T-cell (primary cell): ENCODE measurements around the gene TCF23. TPM values are rescaled to one million over a fixed set of nuclear protein-coding genes. Genes with fewer than 3 reads are reported as not detected.

Source experiments
- ATAC-seq, 4 experiments: fragments of 200-7000 bp in 3 of 4; fragments of 150-1000 bp in 1 of 4; cut with Tn5 transposase; replicated peaks in 1 of 4; 1 replicate in 3 of 4; 2 replicates in 1 of 4; pipeline ENCODE4 v1.10.0; 2021; ENCODE audit warnings: moderate library complexity in 3 of 4, mild to moderate bottlenecking in 2 of 4, moderate number of reproducible peaks in 1 of 4
- CTCF ChIA-PET, 2 donors: fragments of 300-600 bp; sonication (Branson Sonifier 250); formaldehyde crosslinking; loops; one replicate each; lab custom pipeline; 2022; ENCODE audit warnings: antibody characterized with exemption in 2 of 2; lab: Charles Lee
- POLR2A ChIA-PET, 2 donors: fragments of 300-600 bp; sonication (Branson Sonifier 250); formaldehyde crosslinking; loops; one replicate each; lab custom pipeline; 2022; ENCODE audit warnings: antibody characterized with exemption in 2 of 2; lab: Charles Lee
- DNase-seq, 35 experiments: peaks; one replicate each; pipeline versions ENCODE4 v3.0.0 to v3.0.0-alpha.2; 2013 to 2023
- H3K27ac ChIP-seq: one replicate; pipeline ENCODE4 v1.5.1; 2013; ENCODE audit warnings: low read length
- H3K27me3 ChIP-seq, 2 experiments: replicated peaks in 1 of 2; 1 replicate in 1 of 2; 2 replicates in 1 of 2; pipeline versions ENCODE4 v1.6.1 to v1.7.0; 2013; ENCODE audit warnings: low read length in 1 of 2, mixed read lengths in 1 of 2; ENCODE audit not compliant: control insufficient read depth in 2 of 2, insufficient read depth in 2 of 2; ENCODE audit errors: extremely low read depth in 1 of 2
- H3K36me3 ChIP-seq, 2 donors: 1 replicate in 1 of 2; 2 replicates in 1 of 2; pipeline versions ENCODE4 v1.6.1 to v1.7.0; 2013; ENCODE audit warnings: low read length in 1 of 2; ENCODE audit not compliant: control insufficient read depth in 2 of 2, insufficient read depth in 1 of 2; ENCODE audit errors: extremely low read depth in 1 of 2
- H3K4me1 ChIP-seq, 2 experiments: 1 replicate in 1 of 2; 2 replicates in 1 of 2; pipeline versions ENCODE4 v1.6.1 to v1.7.0; 2013; ENCODE audit warnings: low read length in 2 of 2, mixed read lengths in 1 of 2; ENCODE audit not compliant: insufficient read depth in 2 of 2, control insufficient read depth in 1 of 2; ENCODE audit errors: extremely low read depth in 1 of 2
- H3K4me3 ChIP-seq, 2 donors: 1 replicate in 1 of 2; 2 replicates in 1 of 2; pipeline versions ENCODE4 v1.5.1 to v1.7.0; 2013; ENCODE audit warnings: mild to moderate bottlenecking in 2 of 2, low read length in 1 of 2, moderate library complexity in 1 of 2; ENCODE audit not compliant: control insufficient read depth in 1 of 2; ENCODE audit errors: extremely low read depth in 1 of 2
- H3K9me3 ChIP-seq: 2 replicates; pipeline ENCODE4 v1.7.0; 2013
- H3K27ac Mint-ChIP-seq, 2 donors: one replicate each; pipeline ENCODE4 v1.8.0; 2020 to 2021; ENCODE audit warnings: mild to moderate bottlenecking in 2 of 2, mixed read lengths in 2 of 2
- H3K27me3 Mint-ChIP-seq, 2 donors: one replicate each; pipeline ENCODE4 v1.8.0; 2021 to 2022; ENCODE audit warnings: mixed read lengths in 2 of 2
- H3K36me3 Mint-ChIP-seq: one replicate; pipeline ENCODE4 v1.8.0; 2021; ENCODE audit warnings: mixed read lengths
- H3K4me1 Mint-ChIP-seq, 3 donors: one replicate each; pipeline ENCODE4 v1.8.0; 2020 to 2022; ENCODE audit warnings: mixed read lengths in 3 of 3, mild to moderate bottlenecking in 1 of 3
- H3K4me3 Mint-ChIP-seq, 3 donors: one replicate each; pipeline ENCODE4 v1.8.0; 2020 to 2022; ENCODE audit warnings: mild to moderate bottlenecking in 3 of 3, mixed read lengths in 3 of 3, moderate library complexity in 3 of 3
- H3K9me3 Mint-ChIP-seq, 3 donors: one replicate each; pipeline ENCODE4 v1.8.0; 2020 to 2022; ENCODE audit warnings: mixed read lengths in 3 of 3
- WGBS: methylation state at CpG from one replicate; pipeline ENCODE4 v1.1.5; 2013; ENCODE audit warnings: missing lambda C conversion rate; ENCODE audit not compliant: insufficient coverage; 5-methylcytosine and 5-hydroxymethylcytosine counted together
- total RNA-seq, 35 experiments: library from RNA in 6 of 35; stranded (reverse) in 6 of 35; fragments of 120-200 nt in 1 of 35; gene quantifications; one replicate each; pipeline versions ENCODE4 v1.2.1 to v1.2.4 and lab custom pipeline; 2013 to 2026

The TCF23 gene
- total RNA-seq, 5 donors from 2014 or later (not counting 1 experiment from before 2014, with no cell fraction given): not detected

DNA sequence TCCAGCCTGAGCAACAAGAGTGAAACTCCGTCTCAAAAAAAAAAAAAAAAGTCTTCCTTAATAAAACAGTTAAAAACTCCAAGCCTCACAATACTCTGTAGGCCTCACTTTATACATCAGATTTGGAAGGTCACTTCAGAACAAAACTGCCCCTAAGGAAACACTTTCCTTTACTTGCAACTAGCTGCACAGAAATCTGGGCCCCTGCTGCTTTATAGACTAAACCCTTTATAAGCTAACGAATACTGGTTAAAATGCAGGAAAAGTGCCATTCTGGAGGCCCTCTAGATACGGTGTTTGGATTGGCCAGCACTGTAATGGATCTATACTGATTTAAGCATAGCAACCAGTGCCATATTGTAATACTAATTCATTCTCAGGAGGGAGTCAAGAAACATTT lies 23.7 kb upstream of the TCF23 start:
- Histone ChIP-seq H3K9me3 (no peaks in the 10 kb centered on the region), H3K27ac (no peak overlapping the region), H3K4me3 (no peak overlapping the region), H3K36me3 (peaks cover 0 to 5% of the 10 kb centered on the region in 2 donors), H3K27me3 (peaks cover 0 to 4% of the 10 kb centered on the region in 2 experiments), H3K4me1 (peaks cover 2 to 14% of the 10 kb centered on the region in 2 experiments)
- Mint-ChIP-seq H3K27ac (no peak overlapping the region), H3K36me3 (no peaks in the 10 kb centered on the region), H3K4me3 (peak overlapping the region in 2 of 3 donors; percentile 60 to 95), H3K9me3 (no peaks in the 10 kb centered on the region), H3K27me3 (peaks cover 2 to 4% of the 10 kb centered on the region in 2 donors), H3K4me1 (peaks cover 10 to 13% (median 11%) of the 10 kb centered on the region in 3 donors)
- no peak for ATAC-seq
- ChIA-PET POLR2A (interaction anchor here in 1 of 2 donors (1.2 kb wide), 1 partner anchor 9 kb away, joined by 5 read pairs; no protein-coding TSS in a partner anchor), CTCF (interaction anchor here (0.6 kb wide), 2 partner anchors 36 to 348 kb away, joined by 3 read pairs; no protein-coding TSS in a partner anchor)
- no peak for DNase-seq
- WGBS: 60% methylated on average over 1 of the region's 3 CpGs

DNA sequence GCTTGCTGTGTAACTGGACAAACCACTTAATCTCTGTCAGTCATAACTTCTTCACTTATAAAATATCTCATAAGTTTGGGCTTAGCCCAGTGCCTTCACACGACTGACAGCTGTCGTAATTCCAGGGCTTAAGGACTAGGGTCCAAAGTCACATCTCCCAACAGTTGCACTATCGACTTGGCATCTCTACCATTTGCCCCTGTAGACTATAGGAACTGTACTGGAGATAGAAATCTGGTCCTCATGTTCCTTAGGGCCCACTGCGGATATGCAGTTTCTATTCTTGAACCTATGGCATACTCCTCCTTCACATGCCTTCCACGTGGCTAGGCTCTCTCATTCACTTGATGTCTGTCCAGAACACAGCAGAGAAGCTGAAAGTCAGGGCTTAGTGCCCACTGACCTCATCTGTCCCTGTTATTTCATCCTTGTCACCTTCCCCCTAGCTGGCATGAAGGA lies 22.5 kb upstream of the TCF23 start:
- H3K36me3 Mint-ChIP-seq: peaks cover 6% of the 10 kb centered on the region
- ChIA-PET POLR2A (no interaction called here), CTCF (interaction anchor here in 1 of 2 donors (0.6 kb wide), 1 partner anchor 38 kb away, joined by 3 read pairs; no protein-coding TSS in a partner anchor)
- H3K4me3 ChIP-seq: no peak overlapping the region
- WGBS: 50% methylated on average over 1 of the region's 5 CpGs
- no peak for ATAC-seq
- H3K27ac ChIP-seq: no peak overlapping the region
- no peak overlapping the region for H3K4me3 Mint-ChIP-seq
- peaks cover 2 to 14% of the 10 kb centered on the region in 2 experiments for H3K4me1 ChIP-seq
- H3K27me3 ChIP-seq: no peaks in the 10 kb centered on the region
- peaks cover 6 to 17% of the 10 kb centered on the region in 2 donors for H3K36me3 ChIP-seq
- no peaks in the 10 kb centered on the region for H3K9me3 ChIP-seq
- H3K27ac Mint-ChIP-seq: no peak overlapping the region
- no peaks in the 10 kb centered on the region for H3K9me3 Mint-ChIP-seq
- no peak for DNase-seq
- no peaks in the 10 kb centered on the region for H3K27me3 Mint-ChIP-seq
- H3K4me1 Mint-ChIP-seq: peaks cover 13 to 16% (median 15%) of the 10 kb centered on the region in 3 donors

DNA sequence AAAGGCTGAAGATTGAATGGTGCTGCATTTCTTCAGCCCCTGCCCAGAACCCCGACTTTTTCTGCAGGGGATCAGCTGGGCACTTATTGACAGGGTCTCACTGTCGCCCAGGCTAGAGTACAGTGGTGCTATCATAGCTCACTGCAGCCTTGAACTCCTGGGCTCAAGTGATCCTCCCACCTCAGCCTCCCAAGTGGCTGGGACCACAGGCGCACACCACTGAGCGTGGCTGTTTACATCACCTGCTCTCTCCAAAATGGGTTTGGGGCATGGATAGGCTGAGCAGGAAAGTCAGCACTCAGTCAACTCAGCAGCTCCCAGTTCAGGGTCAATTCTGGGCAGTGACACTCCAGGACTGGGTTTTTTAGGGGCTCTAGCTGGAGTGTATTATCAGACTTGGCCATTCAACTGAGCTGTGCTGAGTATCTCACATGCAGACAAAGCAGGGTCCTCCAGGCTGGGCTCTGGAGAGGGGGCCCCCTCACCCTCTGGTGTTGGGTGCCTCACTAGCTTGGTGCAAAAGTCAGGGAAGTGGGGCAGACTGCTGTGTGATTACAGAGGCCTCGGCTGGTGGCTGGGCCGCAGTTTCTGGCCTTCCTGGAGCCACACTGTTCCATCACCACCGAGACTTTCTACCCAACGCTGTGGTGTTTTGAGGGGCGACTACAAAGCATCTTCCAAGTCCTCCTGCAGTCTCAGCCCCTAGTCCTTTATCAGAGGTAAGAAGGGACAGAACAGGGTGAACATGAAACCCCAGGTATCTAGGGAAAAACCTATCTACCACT lies 20.7 kb upstream of the TCF23 start:
- Histone ChIP-seq H3K4me1 (peaks cover 5 to 17% of the 10 kb centered on the region in 2 experiments), H3K27me3 (no peaks in the 10 kb centered on the region), H3K36me3 (peaks cover 24 to 34% of the 10 kb centered on the region in 2 donors), H3K9me3 (no peaks in the 10 kb centered on the region), H3K4me3 (no peak overlapping the region), H3K27ac (no peak overlapping the region)
- no peak for DNase-seq
- no peak overlapping the region for H3K4me3 Mint-ChIP-seq
- H3K36me3 Mint-ChIP-seq: peaks cover 12% of the 10 kb centered on the region
- ATAC-seq: no peak
- peaks cover 17 to 23% (median 20%) of the 10 kb centered on the region in 3 donors for H3K4me1 Mint-ChIP-seq
- 90% methylated on average over 6 of the region's 9 CpGs for WGBS
- ChIA-PET CTCF (no interaction called here), POLR2A (no interaction called here)
- peak overlapping the region in 1 of 2 donors; percentile 34 for H3K27ac Mint-ChIP-seq
- H3K27me3 Mint-ChIP-seq: no peaks in the 10 kb centered on the region
- H3K9me3 Mint-ChIP-seq: no peaks in the 10 kb centered on the region

DNA sequence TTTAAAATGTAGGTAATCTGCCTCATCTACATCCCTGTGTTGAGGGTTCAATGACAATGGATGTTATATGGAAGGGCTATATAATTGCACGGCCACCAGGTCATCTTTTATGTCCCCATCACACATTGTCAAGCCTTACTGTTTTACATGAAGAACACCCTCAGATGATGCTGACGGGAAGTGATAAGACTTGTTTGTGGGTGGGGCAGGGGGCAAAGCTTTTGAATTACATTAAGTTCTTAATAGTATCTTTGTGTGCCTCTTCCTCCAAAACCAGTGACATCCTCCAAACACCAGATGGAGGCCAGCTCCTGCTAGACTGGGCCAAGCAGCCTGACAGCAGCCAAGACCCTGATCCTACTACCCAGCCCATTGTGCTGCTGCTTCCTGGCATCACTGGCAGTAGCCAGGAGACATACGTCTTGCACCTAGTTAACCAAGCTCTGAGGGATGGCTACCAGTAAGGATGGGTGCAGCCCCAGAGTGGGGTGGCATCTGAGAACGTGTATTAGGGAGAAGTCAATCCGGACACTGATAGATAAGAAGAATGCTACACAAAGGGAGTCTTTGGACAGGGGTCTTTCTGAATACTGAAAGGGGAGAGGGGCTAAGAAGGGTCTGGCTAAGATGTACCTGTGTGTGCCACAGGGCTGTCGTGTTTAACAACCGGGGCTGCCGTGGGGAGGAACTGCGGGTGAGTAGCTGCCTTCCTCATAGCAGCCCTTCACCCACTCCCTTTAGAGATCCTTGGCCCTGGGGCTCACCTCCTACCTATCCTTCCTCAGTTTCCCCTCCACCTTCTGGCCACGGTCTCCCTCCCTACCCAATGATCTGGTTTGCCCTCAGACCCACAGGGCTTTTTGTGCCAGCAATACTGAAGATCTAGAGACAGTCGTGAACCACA lies 19.9 kb upstream of the TCF23 start:
- H3K27ac Mint-ChIP-seq: peak overlapping the region in 1 of 2 donors; percentile 31
- no peak overlapping the region for H3K4me3 ChIP-seq
- H3K27ac ChIP-seq: no peak overlapping the region
- H3K9me3 Mint-ChIP-seq: no peaks in the 10 kb centered on the region
- peaks cover 13% of the 10 kb centered on the region for H3K36me3 Mint-ChIP-seq
- peaks cover 20 to 26% (median 22%) of the 10 kb centered on the region in 3 donors for H3K4me1 Mint-ChIP-seq
- ChIA-PET POLR2A (no interaction called here), CTCF (no interaction called here)
- 89% methylated on average over 4 of the region's 11 CpGs for WGBS
- no peak for ATAC-seq
- DNase-seq: no peak
- H3K4me1 ChIP-seq: peaks cover 9 to 19% of the 10 kb centered on the region in 2 experiments
- H3K36me3 ChIP-seq: peaks cover 24 to 34% of the 10 kb centered on the region in 2 donors
- no peaks in the 10 kb centered on the region for H3K9me3 ChIP-seq
- H3K27me3 ChIP-seq: no peaks in the 10 kb centered on the region
- H3K27me3 Mint-ChIP-seq: no peaks in the 10 kb centered on the region
- H3K4me3 Mint-ChIP-seq: no peak overlapping the region

DNA sequence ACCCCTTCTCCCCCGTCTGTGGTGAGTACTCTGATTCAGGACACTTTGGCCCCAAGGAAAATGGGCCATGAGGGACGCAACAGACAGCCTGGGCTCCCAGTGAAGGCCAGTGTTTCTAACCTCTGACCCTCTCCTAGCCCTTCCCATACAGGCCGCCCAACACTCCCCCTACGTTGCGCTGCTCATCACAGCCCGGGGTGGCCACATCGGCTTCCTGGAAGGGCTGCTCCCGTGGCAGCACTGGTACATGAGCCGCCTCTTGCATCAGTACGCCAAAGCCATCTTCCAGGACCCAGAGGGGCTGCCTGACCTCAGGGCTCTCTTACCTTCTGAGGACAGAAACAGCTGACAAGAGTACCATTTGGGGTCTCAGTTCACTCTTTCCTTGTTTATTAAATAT lies 18.4 kb upstream of the TCF23 start:
- ChIA-PET POLR2A (no interaction called here), CTCF (no interaction called here)
- Mint-ChIP-seq H3K9me3 (no peaks in the 10 kb centered on the region), H3K4me3 (no peak overlapping the region), H3K4me1 (peaks cover 25 to 31% (median 31%) of the 10 kb centered on the region in 3 donors), H3K27me3 (no peaks in the 10 kb centered on the region), H3K27ac (no peak overlapping the region), H3K36me3 (peaks cover 13% of the 10 kb centered on the region)
- peaks cover 9 to 26% of the 10 kb centered on the region in 2 experiments for H3K4me1 ChIP-seq
- H3K27me3 ChIP-seq: no peaks in the 10 kb centered on the region
- H3K9me3 ChIP-seq: no peaks in the 10 kb centered on the region
- peaks cover 24 to 34% of the 10 kb centered on the region in 2 donors for H3K36me3 ChIP-seq
- no peak overlapping the region for H3K27ac ChIP-seq
- H3K4me3 ChIP-seq: no peak overlapping the region
- DNase-seq: no peak
- no peak for ATAC-seq
- WGBS: 90% methylated on average over 10 of the region's 10 CpGs

DNA sequence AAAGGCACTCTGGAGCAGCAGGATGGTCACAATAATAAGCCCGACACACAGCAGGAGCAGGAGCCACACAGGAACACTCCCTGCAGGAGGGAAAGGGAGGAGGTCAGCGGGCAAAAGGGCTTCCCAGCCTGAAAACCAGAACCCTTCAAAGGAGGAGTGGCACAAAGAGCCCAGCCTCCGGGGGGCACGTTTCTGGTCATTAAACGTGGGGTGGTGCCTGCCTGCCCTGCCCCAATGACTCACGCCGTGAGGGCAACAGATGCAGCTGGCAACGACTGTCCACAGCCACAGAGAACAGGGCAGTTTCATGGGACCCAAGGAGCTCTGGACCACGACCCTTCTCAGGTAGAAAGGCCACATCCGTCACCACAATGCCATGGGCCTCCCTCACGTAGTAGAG lies 17.4 kb upstream of the TCF23 start:
- Mint-ChIP-seq H3K36me3 (peaks cover 13% of the 10 kb centered on the region), H3K4me1 (peaks cover 25 to 33% (median 31%) of the 10 kb centered on the region in 3 donors), H3K4me3 (peak overlapping the region in 2 of 3 donors; percentile 13 to 93), H3K27ac (peak overlapping the region; percentile 8 to 22), H3K9me3 (no peaks in the 10 kb centered on the region), H3K27me3 (no peaks in the 10 kb centered on the region)
- Histone ChIP-seq H3K4me1 (peaks cover 9 to 27% of the 10 kb centered on the region in 2 experiments), H3K27me3 (no peaks in the 10 kb centered on the region), H3K9me3 (no peaks in the 10 kb centered on the region), H3K4me3 (no peak overlapping the region), H3K36me3 (peaks cover 24 to 34% of the 10 kb centered on the region in 2 donors), H3K27ac (no peak overlapping the region)
- ChIA-PET POLR2A (no interaction called here), CTCF (no interaction called here)
- 95% methylated on average over 9 of the region's 11 CpGs for WGBS
- DNase-seq (no peak), ATAC-seq (no peak)
